ENCODE data around the gene CCBE1.

The CCBE1 gene

GRCh38 chr18:59554796-59555335, 142.4 kb downstream of the CCBE1 start:
- Histone ChIP-seq H3K27ac (replicated peaks) (no peak overlapping the region), H3K27me3 (ENCODE audit: insufficient read depth, poor library complexity, severe bottlenecking) (peaks cover 4% of the 10 kb centered on the region), H3K4me3 (replicated peaks; ENCODE audit: insufficient read depth, low read length) (no peak overlapping the region)
- DNase-seq (ENCODE audit: low read depth in 1 of 2, low spot score in 1 of 2), result no peak
- TF ChIP-seq, protein P1, sequence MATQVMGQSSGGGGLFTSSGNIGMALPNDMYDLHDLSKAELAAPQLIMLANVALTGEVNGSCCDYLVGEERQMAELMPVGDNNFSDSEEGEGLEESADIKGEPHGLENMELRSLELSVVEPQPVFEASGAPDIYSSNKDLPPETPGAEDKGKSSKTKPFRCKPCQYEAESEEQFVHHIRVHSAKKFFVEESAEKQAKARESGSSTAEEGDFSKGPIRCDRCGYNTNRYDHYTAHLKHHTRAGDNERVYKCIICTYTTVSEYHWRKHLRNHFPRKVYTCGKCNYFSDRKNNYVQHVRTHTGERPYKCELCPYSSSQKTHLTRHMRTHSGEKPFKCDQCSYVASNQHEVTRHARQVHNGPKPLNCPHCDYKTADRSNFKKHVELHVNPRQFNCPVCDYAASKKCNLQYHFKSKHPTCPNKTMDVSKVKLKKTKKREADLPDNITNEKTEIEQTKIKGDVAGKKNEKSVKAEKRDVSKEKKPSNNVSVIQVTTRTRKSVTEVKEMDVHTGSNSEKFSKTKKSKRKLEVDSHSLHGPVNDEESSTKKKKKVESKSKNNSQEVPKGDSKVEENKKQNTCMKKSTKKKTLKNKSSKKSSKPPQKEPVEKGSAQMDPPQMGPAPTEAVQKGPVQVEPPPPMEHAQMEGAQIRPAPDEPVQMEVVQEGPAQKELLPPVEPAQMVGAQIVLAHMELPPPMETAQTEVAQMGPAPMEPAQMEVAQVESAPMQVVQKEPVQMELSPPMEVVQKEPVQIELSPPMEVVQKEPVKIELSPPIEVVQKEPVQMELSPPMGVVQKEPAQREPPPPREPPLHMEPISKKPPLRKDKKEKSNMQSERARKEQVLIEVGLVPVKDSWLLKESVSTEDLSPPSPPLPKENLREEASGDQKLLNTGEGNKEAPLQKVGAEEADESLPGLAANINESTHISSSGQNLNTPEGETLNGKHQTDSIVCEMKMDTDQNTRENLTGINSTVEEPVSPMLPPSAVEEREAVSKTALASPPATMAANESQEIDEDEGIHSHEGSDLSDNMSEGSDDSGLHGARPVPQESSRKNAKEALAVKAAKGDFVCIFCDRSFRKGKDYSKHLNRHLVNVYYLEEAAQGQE (IDR thresholded peaks at IDR 0.05; ENCODE audit: insufficient replicate concordance, low read depth), result no peak
- TF ChIP-seq, protein P2, sequence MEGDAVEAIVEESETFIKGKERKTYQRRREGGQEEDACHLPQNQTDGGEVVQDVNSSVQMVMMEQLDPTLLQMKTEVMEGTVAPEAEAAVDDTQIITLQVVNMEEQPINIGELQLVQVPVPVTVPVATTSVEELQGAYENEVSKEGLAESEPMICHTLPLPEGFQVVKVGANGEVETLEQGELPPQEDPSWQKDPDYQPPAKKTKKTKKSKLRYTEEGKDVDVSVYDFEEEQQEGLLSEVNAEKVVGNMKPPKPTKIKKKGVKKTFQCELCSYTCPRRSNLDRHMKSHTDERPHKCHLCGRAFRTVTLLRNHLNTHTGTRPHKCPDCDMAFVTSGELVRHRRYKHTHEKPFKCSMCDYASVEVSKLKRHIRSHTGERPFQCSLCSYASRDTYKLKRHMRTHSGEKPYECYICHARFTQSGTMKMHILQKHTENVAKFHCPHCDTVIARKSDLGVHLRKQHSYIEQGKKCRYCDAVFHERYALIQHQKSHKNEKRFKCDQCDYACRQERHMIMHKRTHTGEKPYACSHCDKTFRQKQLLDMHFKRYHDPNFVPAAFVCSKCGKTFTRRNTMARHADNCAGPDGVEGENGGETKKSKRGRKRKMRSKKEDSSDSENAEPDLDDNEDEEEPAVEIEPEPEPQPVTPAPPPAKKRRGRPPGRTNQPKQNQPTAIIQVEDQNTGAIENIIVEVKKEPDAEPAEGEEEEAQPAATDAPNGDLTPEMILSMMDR (IDR thresholded peaks at IDR 0.05; ENCODE audit: insufficient read depth, low read length), result no peak
- TF ChIP-seq SPI1 (IDR thresholded peaks at IDR 0.05; ENCODE audit: borderline replicate concordance, low read depth) (no peak), POLR2AphosphoS5 (IDR thresholded peaks at IDR 0.05; ENCODE audit: low read depth) (no peak), GABPA (IDR thresholded peaks at IDR 0.05; ENCODE audit: low read depth) (no peak)

DNA sequence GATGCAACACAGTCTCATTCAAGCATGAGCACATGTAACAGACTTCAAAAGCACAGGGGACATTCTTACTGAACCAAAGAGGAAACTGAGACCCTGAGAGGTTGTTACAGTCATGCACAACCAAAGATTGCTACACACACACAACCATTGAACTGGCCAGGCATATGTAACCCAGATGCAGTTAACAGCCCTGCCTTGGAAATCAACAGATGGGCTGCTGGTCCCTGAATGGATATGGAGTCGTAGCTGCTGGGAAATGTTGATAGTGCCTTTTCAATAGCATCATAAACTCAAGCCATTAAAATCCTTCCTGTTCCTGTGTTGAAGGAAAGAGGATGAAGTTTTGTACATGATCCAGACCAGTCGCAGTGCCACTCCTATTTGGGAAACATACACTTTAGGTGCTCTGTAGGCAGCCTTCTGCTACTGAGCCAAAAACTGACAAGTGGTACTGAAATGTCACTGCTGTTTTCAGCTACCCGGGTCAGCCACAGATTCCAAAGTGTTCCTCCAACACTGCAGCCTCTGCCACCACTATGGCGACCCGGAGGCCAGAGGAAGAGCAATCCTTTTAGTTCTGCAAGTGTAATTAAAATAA, 143.9 kb downstream of the CCBE1 start:
- Histone ChIP-seq H3K27ac (replicated peaks) (no peak overlapping the region), H3K4me3 (replicated peaks; ENCODE audit: insufficient read depth, low read length) (no peak overlapping the region), H3K27me3 (ENCODE audit: insufficient read depth, poor library complexity, severe bottlenecking) (no peaks in the 10 kb centered on the region)
- TF ChIP-seq GABPA (IDR thresholded peaks at IDR 0.05; ENCODE audit: low read depth) (no peak), SPI1 (IDR thresholded peaks at IDR 0.05; ENCODE audit: borderline replicate concordance, low read depth) (no peak), POLR2AphosphoS5 (IDR thresholded peaks at IDR 0.05; ENCODE audit: low read depth) (no peak)
- TF ChIP-seq, protein P2 (IDR thresholded peaks at IDR 0.05; ENCODE audit: insufficient read depth, low read length), result no peak
- TF ChIP-seq, protein P1 (IDR thresholded peaks at IDR 0.05; ENCODE audit: insufficient replicate concordance, low read depth), result no peak
- no peak for DNase-seq (ENCODE audit: low read depth in 1 of 2, low spot score in 1 of 2)

GRCh38 chr18:59551902-59552635, 145.2 kb downstream of the CCBE1 start:
- TF ChIP-seq GABPA (IDR thresholded peaks at IDR 0.05; ENCODE audit: low read depth) (no peak), POLR2AphosphoS5 (IDR thresholded peaks at IDR 0.05; ENCODE audit: low read depth) (no peak), SPI1 (IDR thresholded peaks at IDR 0.05; ENCODE audit: borderline replicate concordance, low read depth) (no peak)
- TF ChIP-seq, protein P2 (IDR thresholded peaks at IDR 0.05; ENCODE audit: insufficient read depth, low read length), result no peak
- Histone ChIP-seq H3K27me3 (ENCODE audit: insufficient read depth, poor library complexity, severe bottlenecking) (no peaks in the 10 kb centered on the region), H3K27ac (replicated peaks) (no peak overlapping the region)

More at GRCh38 chr18:59551902-59552635, 145.2 kb downstream of the CCBE1 start:
- H3K4me3 ChIP-seq (replicated peaks; ENCODE audit: insufficient read depth, low read length), result no peak overlapping the region
- DNase-seq (ENCODE audit: low read depth in 1 of 2, low spot score in 1 of 2), result no peak

Data from HL-60 (cell line).